GM12875 (cell line): ENCODE data around the gene SSNA1.
A peak's percentile ranks its signal among the peaks of the same experiment; 100 is the strongest.

Experiments
- H3K4me3 ChIP-seq: one replicate; pipeline ENCODE4 v1.5.1; 2011; ENCODE audit warnings: low read depth, low read length, control low read depth
- CTCF ChIP-seq: IDR thresholded peaks from 2 replicates; pipeline ENCODE4 v1.5.1; 2011; ENCODE audit warnings: low read depth, mild to moderate bottlenecking, control low read depth, inconsistent platforms, low read length, moderate library complexity, borderline replicate concordance; ENCODE audit not compliant: insufficient read depth

SSNA1 gene

GRCh38 chr9:137189297-137190295, 1.1 kb downstream of the SSNA1 start:
- H3K4me3 ChIP-seq: peak overlapping the region; percentile 84
- TF ChIP-seq CTCF: no peak

DNA sequence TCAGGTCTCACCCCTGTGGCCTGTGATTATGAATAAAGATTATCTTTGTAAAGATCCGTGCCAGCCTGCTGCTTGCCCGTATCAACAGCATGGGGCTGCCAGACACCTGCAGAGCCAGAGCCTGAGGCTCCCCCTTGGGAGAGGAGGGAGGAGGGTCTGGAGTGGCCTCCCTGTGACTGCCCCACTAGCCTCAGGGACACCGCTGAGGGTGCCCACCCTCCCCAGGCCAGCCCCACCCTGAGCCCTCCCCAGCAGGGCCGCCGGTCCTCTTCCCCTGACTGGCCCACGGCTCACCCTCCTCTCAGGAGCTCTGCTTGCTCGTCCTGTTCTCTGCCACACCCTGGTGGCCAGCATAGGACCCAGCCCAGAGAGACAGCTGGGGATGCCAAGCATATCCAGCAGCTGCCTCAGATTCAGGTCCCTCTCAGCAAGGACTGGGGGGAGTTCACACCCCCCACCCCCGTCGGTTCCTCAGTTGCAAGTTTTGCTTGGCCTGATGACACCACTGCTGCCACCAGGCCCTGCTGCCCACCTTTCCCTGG, 1.9 kb downstream of the SSNA1 start:
- no peak overlapping the region for H3K4me3 ChIP-seq
- TF ChIP-seq CTCF: no peak

- no peak for TF ChIP-seq CTCF
- H3K4me3 ChIP-seq: no peak overlapping the region
Measured at GRCh38 chr9:137191245-137191644, 2.8 kb downstream of the SSNA1 start.

GRCh38 chr9:137191691-137192447, 3.4 kb downstream of the SSNA1 start:
- no peak overlapping the region for H3K4me3 ChIP-seq
- TF ChIP-seq CTCF: no peak

- H3K4me3 ChIP-seq: no peak overlapping the region
- TF ChIP-seq CTCF: no peak
Measured at GRCh38 chr9:137192448-137192780, 3.9 kb downstream of the SSNA1 start.

GRCh38 chr9:137192859-137193258, 4.4 kb downstream of the SSNA1 start:
- H3K4me3 ChIP-seq: no peak overlapping the region

More at GRCh38 chr9:137192859-137193258, 4.4 kb downstream of the SSNA1 start:
- TF ChIP-seq CTCF: no peak
